Uterus (tissue), 4 donors: ENCODE measurements around the gene CTDP1. TPM values are rescaled to one million over a fixed set of nuclear protein-coding genes. Genes with fewer than 3 reads are reported as not detected.
"Not testable (repeated sequence)": the region's sequence is repeated elsewhere in the genome, so short reads cannot be mapped to it uniquely, and the experiment has no call there.

Source experiments
- DNase-seq, 2 donors: peaks; one replicate each; pipeline ENCODE4 v3.0.0-alpha.2; 2019 to 2020
- H3K27ac ChIP-seq, 2 donors: fragments of 200-600 bp; sonication (generic); 1 replicate in 1 of 2; 2 replicates in 1 of 2; pipeline ENCODE4 v1.5.1; 2016 to 2018
- H3K27me3 ChIP-seq, 2 donors: fragments of 200-600 bp; sonication (generic); one replicate each; pipeline ENCODE4 v1.5.1; 2018 to 2019; ENCODE audit warnings: control low read depth in 1 of 2
- H3K36me3 ChIP-seq, 2 donors: fragments of 200-600 bp; sonication (generic); one replicate each; pipeline ENCODE4 v1.5.1; 2019; ENCODE audit warnings: control low read depth in 1 of 2
- H3K4me1 ChIP-seq, 2 donors: fragments of 200-600 bp; sonication (generic); one replicate each; pipeline ENCODE4 v1.5.1; 2018 to 2019; ENCODE audit warnings: control low read depth in 1 of 2
- H3K4me3 ChIP-seq, 2 donors: fragments of 200-600 bp; sonication (generic); 1 replicate in 1 of 2; 2 replicates in 1 of 2; pipeline ENCODE4 v1.5.1; 2018 to 2019; ENCODE audit warnings: mild to moderate bottlenecking in 1 of 2
- H3K9me3 ChIP-seq, 2 donors: fragments of 200-600 bp; sonication (generic); one replicate each; pipeline ENCODE4 v1.5.1; 2019; ENCODE audit warnings: control low read depth in 1 of 2
- CTCF ChIP-seq, 4 experiments: fragments of 200-600 bp in 2 of 4; fragments of 450-650 bp in 2 of 4; sonication (generic) in 2 of 4; IDR thresholded peaks; one replicate each; pipeline ENCODE4 v1.5.1; 2016 to 2019; ENCODE audit warnings: antibody characterized with exemption in 4 of 4, mild to moderate bottlenecking in 2 of 4, moderate library complexity in 1 of 4
- POLR2A ChIP-seq, 2 donors: fragments of 450-650 bp; IDR thresholded peaks; one replicate each; pipeline ENCODE4 v1.6.1; 2016; ENCODE audit warnings: antibody characterized with exemption in 2 of 2, mild to moderate bottlenecking in 1 of 2, moderate library complexity in 1 of 2
- intact Hi-C: fragments of 100-400 bp; cut with DNase I; formaldehyde crosslinking; loops from one replicate; pipeline ENCODE4 v1.15.1; 2023; ENCODE audit warnings: low total_unique reads
- total RNA-seq, 4 donors: library from RNA; depleted of rRNA in 3 of 4; stranded (reverse); fragments of >200 nt in 3 of 4; gene quantifications; one replicate each; pipeline versions ENCODE4 v1.1.0 to v1.2.4, GENCODE V29; 2014 to 2023
- donor health status: DM: yes; HTN: yes; CAD: no.

Gene CTDP1
- total RNA-seq, 4 donors from 2014 or later = 6.2 to 22.5 (median 20.4) TPM

- no peaks in the 10 kb centered on the region for H3K36me3 ChIP-seq
- intact Hi-C loops = no loop called here
Observed at GRCh38 chr18:79718878-79719477, 39.4 kb downstream of the CTDP1 start.

GRCh38 chr18:79719478-79720358 lies 40.1 kb downstream of the CTDP1 start:
- H3K4me3 ChIP-seq, H3K4me1 ChIP-seq, H3K36me3 ChIP-seq, intact Hi-C loops, H3K9me3 ChIP-seq, DNase-seq, H3K27me3 ChIP-seq, H3K27ac ChIP-seq: not testable (repeated sequence)

More at GRCh38 chr18:79718878-79719477, 39.4 kb downstream of the CTDP1 start:
- Histone ChIP-seq H3K27me3 (no peaks in the 10 kb centered on the region), H3K27ac (no peak overlapping the region), H3K9me3 (no peaks in the 10 kb centered on the region), H3K4me3 (no peak overlapping the region), H3K4me1 (no peaks in the 10 kb centered on the region)
- DNase-seq = no peak
- TF ChIP-seq CTCF (IDR thresholded peaks at IDR 0.05) (no peak), POLR2A (IDR thresholded peaks at IDR 0.05) (no peak)

- DNase-seq = no peak
- H3K36me3 ChIP-seq = no peaks in the 10 kb centered on the region
- H3K27ac ChIP-seq = no peak overlapping the region
- no peaks in the 10 kb centered on the region for H3K4me1 ChIP-seq
- intact Hi-C loops = no loop called here
- H3K9me3 ChIP-seq = no peaks in the 10 kb centered on the region
- TF ChIP-seq POLR2A (IDR thresholded peaks at IDR 0.05) (no peak), CTCF (IDR thresholded peaks at IDR 0.05) (no peak)
- H3K27me3 ChIP-seq = no peaks in the 10 kb centered on the region
- no peak overlapping the region for H3K4me3 ChIP-seq
Observed at GRCh38 chr18:79720359-79720733, 40.7 kb downstream of the CTDP1 start.

- Histone ChIP-seq H3K36me3 (no peaks in the 10 kb centered on the region), H3K4me1 (no peaks in the 10 kb centered on the region), H3K27ac (no peak overlapping the region), H3K27me3 (no peaks in the 10 kb centered on the region), H3K9me3 (no peaks in the 10 kb centered on the region), H3K4me3 (no peak overlapping the region)
- DNase-seq = no peak
- intact Hi-C loops = no loop called here
- TF ChIP-seq CTCF (IDR thresholded peaks at IDR 0.05) = no peak
- no peak for TF ChIP-seq POLR2A (IDR thresholded peaks at IDR 0.05)
Observed at GRCh38 chr18:79723036-79723435, 43.4 kb downstream of the CTDP1 start.

- Histone ChIP-seq H3K4me1 (no peaks in the 10 kb centered on the region), H3K27me3 (no peaks in the 10 kb centered on the region), H3K9me3 (no peaks in the 10 kb centered on the region), H3K36me3 (no peaks in the 10 kb centered on the region), H3K27ac (no peak overlapping the region), H3K4me3 (no peak overlapping the region)
- no peak for TF ChIP-seq CTCF (IDR thresholded peaks at IDR 0.05)
- TF ChIP-seq POLR2A (IDR thresholded peaks at IDR 0.05) = no peak
- intact Hi-C loops = no loop called here
- no peak for DNase-seq
Observed at GRCh38 chr18:79723628-79724027, 44.0 kb downstream of the CTDP1 start.
